Keratinocyte (primary cell): ENCODE results near the gene CIT. TPM values are rescaled to one million over a fixed set of nuclear protein-coding genes. Genes with fewer than 3 reads are reported as not detected.

Source experiments
- DNase-seq: peaks from one replicate; pipeline ENCODE4 v3.0.0-alpha.2; 2011; ENCODE audit warnings: low read depth, missing footprints, low spot score
- FAIRE-seq: peaks from 2 replicates; lab custom pipeline; 2011; peaks lifted over from hg19 to GRCh38; lab: Jason Lieb, UNC
- H2AFZ ChIP-seq: 2 replicates; pipeline ENCODE4 v1.6.0; 2012; ENCODE audit warnings: low read length, control low read depth, inconsistent platforms; ENCODE audit not compliant: control insufficient read depth
- H3K27ac ChIP-seq: 2 replicates; pipeline ENCODE4 v1.5.1; 2011; ENCODE audit warnings: low read length; ENCODE audit not compliant: control insufficient read depth, insufficient read depth
- H3K27me3 ChIP-seq: 3 replicates; pipeline ENCODE4 v1.6.0; 2011; ENCODE audit warnings: low read length; ENCODE audit not compliant: control insufficient read depth, insufficient read depth; ENCODE audit errors: extremely low read depth
- H3K36me3 ChIP-seq, 2 experiments: 2 replicates in 1 of 2; 3 replicates in 1 of 2; pipeline ENCODE4 v1.5.1; 2011; ENCODE audit warnings: low read length in 2 of 2, mild to moderate bottlenecking in 1 of 2; ENCODE audit not compliant: control insufficient read depth in 2 of 2, insufficient read depth in 2 of 2; ENCODE audit errors: extremely low read depth in 1 of 2
- H3K4me1 ChIP-seq: 3 replicates; pipeline ENCODE4 v1.5.1; 2011; ENCODE audit warnings: low read length; ENCODE audit not compliant: control insufficient read depth, insufficient read depth; ENCODE audit errors: extremely low read depth
- H3K4me2 ChIP-seq: 3 replicates; pipeline ENCODE4 v1.6.0; 2011; ENCODE audit warnings: low read depth, low read length; ENCODE audit not compliant: control insufficient read depth, insufficient read depth; ENCODE audit errors: extremely low read depth
- H3K4me3 ChIP-seq, 3 experiments: fragments of 200-600 bp in 1 of 3; sonication (generic) in 1 of 3; 2 replicates in 2 of 3; 3 replicates in 1 of 3; pipeline ENCODE4 v1.5.1; 2011 to 2016; ENCODE audit warnings: low read length in 3 of 3, mild to moderate bottlenecking in 3 of 3, control low read depth in 2 of 3, inconsistent platforms in 1 of 3, low read depth in 1 of 3, mixed read lengths in 1 of 3, mixed run types in 1 of 3, moderate library complexity in 1 of 3; ENCODE audit not compliant: control insufficient read depth in 2 of 3, insufficient read depth in 2 of 3; ENCODE audit errors: extremely low read depth in 1 of 3
- H3K79me2 ChIP-seq: 2 replicates; pipeline ENCODE4 v1.6.0; 2012; ENCODE audit warnings: low read length; ENCODE audit not compliant: control insufficient read depth, insufficient read depth
- H3K9ac ChIP-seq: 3 replicates; pipeline ENCODE4 v1.6.0; 2011; ENCODE audit warnings: low read length; ENCODE audit not compliant: control insufficient read depth, insufficient read depth; ENCODE audit errors: extremely low read depth
- H3K9me1 ChIP-seq: 3 replicates; pipeline ENCODE4 v1.6.0; 2011; ENCODE audit warnings: low read length; ENCODE audit not compliant: control insufficient read depth, insufficient read depth; ENCODE audit errors: extremely low read depth
- H3K9me3 ChIP-seq: 2 replicates; pipeline ENCODE4 v1.5.1; 2012; ENCODE audit warnings: low read depth, low read length; ENCODE audit not compliant: control insufficient read depth
- H4K20me1 ChIP-seq: 3 replicates; pipeline ENCODE4 v1.6.0; 2011; ENCODE audit warnings: low read length; ENCODE audit not compliant: control insufficient read depth, insufficient read depth; ENCODE audit errors: extremely low read depth
- EZH2 ChIP-seq: IDR thresholded peaks from one replicate; pipeline ENCODE4 v1.6.1; 2012; ENCODE audit warnings: inconsistent platforms, mild to moderate bottlenecking, low read length, moderate library complexity
- dilution Hi-C: fragments of 300-500 bp; cut with MboI; formaldehyde crosslinking; loops from one replicate; pipeline ENCODE4 v1.7.0; 2020; ENCODE audit warnings: low sequenced_read_pairs; ENCODE audit not compliant: extremely low pct_ligation_motif_present
- polyA plus RNA-seq, 5 experiments: library from polyadenylated mRNA; depleted of rRNA in 3 of 5; stranded (reverse) in 3 of 5; stranded (forward) in 1 of 5; unstranded in 1 of 5; fragments of >200 nt; gene quantifications; 1 replicate in 1 of 5; 2 replicates in 3 of 5; 3 replicates in 1 of 5; pipeline versions ENCODE4 v1.2.1 to v1.2.3, GENCODE V29; 2011 to 2012; ENCODE audit warnings: missing spikeins in 2 of 5, low read depth in 1 of 5, low replicate concordance in 1 of 5
- TF ChIP-seq, protein P1 (sequence below), 3 experiments: IDR thresholded peaks in 1 of 3; conservative IDR thresholded peaks in 1 of 3; optimal IDR thresholded peaks in 1 of 3; 2 replicates in 2 of 3; 3 replicates in 1 of 3; pipeline versions ENCODE3 to v1.5.1; 2011; ENCODE audit warnings: low read length in 3 of 3, mild to moderate bottlenecking in 3 of 3, moderate library complexity in 2 of 3, control low read depth in 1 of 3, inconsistent platforms in 1 of 3; ENCODE audit not compliant: insufficient read depth in 2 of 3; ENCODE audit errors: extremely low read depth in 1 of 3

Gene CIT
- polyA plus RNA-seq, 1 donor (not counting 4 experiments of a cell fraction or from before 2014, with no cell fraction given) = 6.2 TPM

GRCh38 chr12:119683413-119683812 lies 193.7 kb downstream of the CIT start:
- H4K20me1 ChIP-seq = no peaks in the 10 kb centered on the region
- peaks cover 23 to 25% of the 10 kb centered on the region in 2 experiments for H3K36me3 ChIP-seq
- no peak overlapping the region for H2AFZ ChIP-seq
- H3K79me2 ChIP-seq = no peaks in the 10 kb centered on the region
- no peaks in the 10 kb centered on the region for H3K4me1 ChIP-seq
- no peaks in the 10 kb centered on the region for H3K9me1 ChIP-seq
- H3K9ac ChIP-seq = no peak overlapping the region
- H3K4me2 ChIP-seq = no peak overlapping the region
- H3K27me3 ChIP-seq = no peaks in the 10 kb centered on the region
- FAIRE-seq (no peak), DNase-seq (no peak)
- no peaks in the 10 kb centered on the region for H3K9me3 ChIP-seq
- TF ChIP-seq EZH2 = no peak
- TF ChIP-seq, protein P1, sequence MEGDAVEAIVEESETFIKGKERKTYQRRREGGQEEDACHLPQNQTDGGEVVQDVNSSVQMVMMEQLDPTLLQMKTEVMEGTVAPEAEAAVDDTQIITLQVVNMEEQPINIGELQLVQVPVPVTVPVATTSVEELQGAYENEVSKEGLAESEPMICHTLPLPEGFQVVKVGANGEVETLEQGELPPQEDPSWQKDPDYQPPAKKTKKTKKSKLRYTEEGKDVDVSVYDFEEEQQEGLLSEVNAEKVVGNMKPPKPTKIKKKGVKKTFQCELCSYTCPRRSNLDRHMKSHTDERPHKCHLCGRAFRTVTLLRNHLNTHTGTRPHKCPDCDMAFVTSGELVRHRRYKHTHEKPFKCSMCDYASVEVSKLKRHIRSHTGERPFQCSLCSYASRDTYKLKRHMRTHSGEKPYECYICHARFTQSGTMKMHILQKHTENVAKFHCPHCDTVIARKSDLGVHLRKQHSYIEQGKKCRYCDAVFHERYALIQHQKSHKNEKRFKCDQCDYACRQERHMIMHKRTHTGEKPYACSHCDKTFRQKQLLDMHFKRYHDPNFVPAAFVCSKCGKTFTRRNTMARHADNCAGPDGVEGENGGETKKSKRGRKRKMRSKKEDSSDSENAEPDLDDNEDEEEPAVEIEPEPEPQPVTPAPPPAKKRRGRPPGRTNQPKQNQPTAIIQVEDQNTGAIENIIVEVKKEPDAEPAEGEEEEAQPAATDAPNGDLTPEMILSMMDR (optimal IDR thresholded peaks at IDR 0.05 in 1 of 3, IDR thresholded peaks at IDR 0.05 in 1 of 3, conservative IDR thresholded peaks at IDR 0.05 in 1 of 3; ENCODE audit: extremely low read depth in 1 of 3, insufficient read depth in 2 of 3, low read length in 3 of 3) = no peak
- no peak overlapping the region for H3K4me3 ChIP-seq
- dilution Hi-C loops = no loop called here
- no peak overlapping the region for H3K27ac ChIP-seq

DNA sequence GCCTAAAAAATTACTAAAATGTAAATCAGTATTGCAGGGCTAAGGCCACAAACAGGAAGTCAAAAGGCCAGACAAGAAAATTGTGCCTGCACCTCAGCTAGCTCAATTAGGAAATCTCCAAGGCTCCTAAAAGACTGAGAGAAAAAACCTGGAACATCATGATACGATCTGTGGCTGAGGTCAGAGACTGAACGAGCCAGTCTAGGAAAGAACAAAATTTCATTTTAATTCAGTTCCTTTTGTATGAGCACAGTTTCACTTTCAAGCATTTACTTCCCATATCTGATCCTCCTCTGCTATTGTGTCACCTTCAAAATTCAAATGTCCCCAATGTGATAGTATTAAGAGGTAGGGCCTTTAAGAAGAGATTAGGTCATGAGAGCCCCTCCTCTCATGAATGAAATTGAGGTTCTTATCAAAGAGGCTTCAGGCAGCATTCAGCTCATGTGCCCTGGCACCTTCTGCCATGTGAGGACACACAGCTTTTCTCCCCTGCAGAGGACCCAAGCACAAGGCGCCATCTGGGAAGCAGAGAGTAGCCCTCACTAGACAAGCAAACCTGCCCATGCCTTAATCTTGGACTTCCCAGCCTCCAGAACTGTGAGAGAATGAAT lies 194.4 kb downstream of the CIT start:
- Histone ChIP-seq H3K9ac (no peak overlapping the region), H3K4me3 (no peak overlapping the region), H3K27ac (no peak overlapping the region), H3K27me3 (no peaks in the 10 kb centered on the region), H3K4me2 (no peak overlapping the region), H3K4me1 (no peaks in the 10 kb centered on the region), H3K36me3 (peaks cover 26 to 28% of the 10 kb centered on the region in 2 experiments), H4K20me1 (no peaks in the 10 kb centered on the region), H2AFZ (no peak overlapping the region), H3K9me3 (no peaks in the 10 kb centered on the region), H3K79me2 (no peaks in the 10 kb centered on the region), H3K9me1 (no peaks in the 10 kb centered on the region)
- dilution Hi-C loops = no loop called here
- FAIRE-seq = no peak
- DNase-seq = no peak
- TF ChIP-seq, protein P1 (optimal IDR thresholded peaks at IDR 0.05 in 1 of 3, IDR thresholded peaks at IDR 0.05 in 1 of 3, conservative IDR thresholded peaks at IDR 0.05 in 1 of 3; ENCODE audit: extremely low read depth in 1 of 3, insufficient read depth in 2 of 3, low read length in 3 of 3) = no peak
- TF ChIP-seq EZH2 = no peak
